Left kidney (tissue), 8 donors: ENCODE measurements around the gene KRT6A. TPM values are rescaled to one million over a fixed set of nuclear protein-coding genes. Genes with fewer than 3 reads are reported as not detected.
A peak's percentile ranks its signal among the peaks of the same experiment; 100 is the strongest.

Experiments
- DNase-seq: peaks from one replicate; pipeline ENCODE4 v3.0.0-alpha.2; 2013
- long read RNA-seq, 8 donors: transcript quantifications; one replicate each; lab custom pipeline, GENCODE V29; 2026
- polyA plus RNA-seq: library from polyadenylated mRNA; unstranded; fragments of 120-200 nt; gene quantifications from one replicate; pipeline ENCODE4 v1.2.1, GENCODE V29; 2013; ENCODE audit not compliant: insufficient read length

Gene KRT6A
- not detected for polyA plus RNA-seq
- long read RNA-seq, donor 1: 0 reads
- long read RNA-seq, donor 2: 0 reads
- long read RNA-seq, donor 3: 0 reads
- long read RNA-seq, donor 4: 0 reads
- long read RNA-seq, donor 5: 0 reads
- long read RNA-seq, donor 6: 0 reads
- long read RNA-seq, donor 7: 0 reads
- long read RNA-seq, donor 8: 0 reads

GRCh38 chr12:52493172-52493571 is at the start of gene KRT6A:
Gene KRT6A, minus strand, starts transcription at chr12:52493257. Its CDS starts 69 bp downstream, at chr12:52493188.
- no peak for DNase-seq

- no peak for DNase-seq
Measured at GRCh38 chr12:52542157-52542556, 49.1 kb upstream of the KRT6A start.

GRCh38 chr12:52541709-52542108 is 48.7 kb upstream of the KRT6A start:
- no peak for DNase-seq

GRCh38 chr12:52540531-52540930 is 47.5 kb upstream of the KRT6A start:
- DNase-seq: no peak

- DNase-seq: no peak
Measured at GRCh38 chr12:52539821-52540173, 46.7 kb upstream of the KRT6A start.

GRCh38 chr12:52539083-52539820 is 46.2 kb upstream of the KRT6A start:
- DNase-seq: peak; percentile 18

GRCh38 chr12:52537101-52537500 is 44.0 kb upstream of the KRT6A start:
- no peak for DNase-seq

GRCh38 chr12:52535574-52535973 is 42.5 kb upstream of the KRT6A start:
- no peak for DNase-seq

- no peak for DNase-seq
Measured at GRCh38 chr12:52534482-52534881, 41.4 kb upstream of the KRT6A start.

- no peak for DNase-seq
Measured at GRCh38 chr12:52533686-52534470, 40.8 kb upstream of the KRT6A start.

GRCh38 chr12:52532636-52533035 is 39.6 kb upstream of the KRT6A start:
- no peak for DNase-seq

GRCh38 chr12:52531566-52532300 is 38.7 kb upstream of the KRT6A start:
- DNase-seq: no peak

GRCh38 chr12:52530905-52531304 is 37.8 kb upstream of the KRT6A start:
- no peak for DNase-seq

GRCh38 chr12:52530366-52530765 is 37.3 kb upstream of the KRT6A start:
- DNase-seq: no peak

GRCh38 chr12:52529846-52530245 is 36.8 kb upstream of the KRT6A start:
- no peak for DNase-seq

- no peak for DNase-seq
Measured at GRCh38 chr12:52529417-52529816, 36.4 kb upstream of the KRT6A start.

GRCh38 chr12:52528641-52529143 is 35.6 kb upstream of the KRT6A start:
- DNase-seq: no peak

- no peak for DNase-seq
Measured at GRCh38 chr12:52527121-52527800, 34.2 kb upstream of the KRT6A start.

- no peak for DNase-seq
Measured at GRCh38 chr12:52526511-52526951, 33.5 kb upstream of the KRT6A start.

GRCh38 chr12:52525661-52526499 is 32.8 kb upstream of the KRT6A start:
- no peak for DNase-seq
